ENCODE results near the gene CELA1. TPM values are rescaled to one million over a fixed set of nuclear protein-coding genes. Genes with fewer than 3 reads are reported as not detected.

Gene CELA1
- total RNA-seq, 1 experiment from 2014 or later = not detected

DNA sequence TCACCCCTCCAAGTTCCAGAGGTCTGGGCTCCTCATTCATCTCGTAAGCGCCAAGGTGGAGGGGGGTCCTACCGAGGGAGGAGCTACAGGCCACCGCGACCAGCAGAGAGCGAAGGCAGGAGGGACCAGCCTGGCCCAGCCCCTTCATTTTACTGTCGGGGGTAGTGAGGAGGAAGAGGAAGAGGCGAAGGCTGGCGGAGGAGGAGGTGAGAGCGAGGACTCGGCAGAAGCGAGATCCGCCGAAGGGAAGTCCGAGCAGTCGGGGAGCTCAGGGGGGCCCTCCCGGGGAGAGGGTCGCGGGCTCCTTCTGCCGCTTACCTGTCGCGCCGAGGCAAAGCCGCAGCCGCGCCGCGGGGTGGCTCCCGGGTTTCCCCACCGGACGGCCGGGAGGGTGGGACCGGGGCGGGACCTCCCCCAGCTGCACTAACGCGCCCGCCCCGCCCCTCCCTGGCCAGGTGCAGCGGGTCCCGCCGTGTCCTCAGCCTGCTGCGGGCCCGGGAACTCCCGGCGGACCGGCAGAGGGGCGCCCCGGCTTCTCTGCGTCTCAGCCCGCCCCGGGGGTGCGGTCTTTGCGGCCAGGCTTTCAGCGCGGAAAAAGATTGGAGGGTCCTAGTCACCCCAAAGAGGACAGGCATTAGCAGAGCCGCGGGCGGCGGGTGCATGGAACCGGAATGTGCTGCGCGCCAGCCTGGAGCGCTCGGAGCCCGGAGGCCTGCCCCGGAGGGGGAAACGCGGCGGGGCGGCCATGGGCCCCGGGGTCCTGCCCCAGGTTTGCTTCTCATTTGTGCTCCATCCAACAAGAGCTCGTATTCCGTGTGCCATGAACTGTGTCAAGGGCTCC is 45.0 kb upstream of the CELA1 start, which contains the start of gene GALNT6 (continued):
- TF ChIP-seq, protein P1, sequence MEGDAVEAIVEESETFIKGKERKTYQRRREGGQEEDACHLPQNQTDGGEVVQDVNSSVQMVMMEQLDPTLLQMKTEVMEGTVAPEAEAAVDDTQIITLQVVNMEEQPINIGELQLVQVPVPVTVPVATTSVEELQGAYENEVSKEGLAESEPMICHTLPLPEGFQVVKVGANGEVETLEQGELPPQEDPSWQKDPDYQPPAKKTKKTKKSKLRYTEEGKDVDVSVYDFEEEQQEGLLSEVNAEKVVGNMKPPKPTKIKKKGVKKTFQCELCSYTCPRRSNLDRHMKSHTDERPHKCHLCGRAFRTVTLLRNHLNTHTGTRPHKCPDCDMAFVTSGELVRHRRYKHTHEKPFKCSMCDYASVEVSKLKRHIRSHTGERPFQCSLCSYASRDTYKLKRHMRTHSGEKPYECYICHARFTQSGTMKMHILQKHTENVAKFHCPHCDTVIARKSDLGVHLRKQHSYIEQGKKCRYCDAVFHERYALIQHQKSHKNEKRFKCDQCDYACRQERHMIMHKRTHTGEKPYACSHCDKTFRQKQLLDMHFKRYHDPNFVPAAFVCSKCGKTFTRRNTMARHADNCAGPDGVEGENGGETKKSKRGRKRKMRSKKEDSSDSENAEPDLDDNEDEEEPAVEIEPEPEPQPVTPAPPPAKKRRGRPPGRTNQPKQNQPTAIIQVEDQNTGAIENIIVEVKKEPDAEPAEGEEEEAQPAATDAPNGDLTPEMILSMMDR (IDR thresholded peaks at IDR 0.05 in 2 of 3, conservative IDR thresholded peaks at IDR 0.05 in 1 of 3; ENCODE audit: borderline replicate concordance in 1 of 3, insufficient read depth in 1 of 3, low read depth in 2 of 3, low read length in 2 of 3) = no peak
- TF ChIP-seq, protein P2, sequence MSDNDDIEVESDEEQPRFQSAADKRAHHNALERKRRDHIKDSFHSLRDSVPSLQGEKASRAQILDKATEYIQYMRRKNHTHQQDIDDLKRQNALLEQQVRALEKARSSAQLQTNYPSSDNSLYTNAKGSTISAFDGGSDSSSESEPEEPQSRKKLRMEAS (IDR thresholded peaks at IDR 0.05) = peak; percentile 46; the same call in 1 of the 2 replicates
- TF ChIP-seq YY1 (IDR thresholded peaks at IDR 0.05; ENCODE audit: extremely low read depth, insufficient replicate concordance, low read depth, low read length) = no peak
- no peak for TF ChIP-seq FOSL1 (IDR thresholded peaks at IDR 0.05; ENCODE audit: low read depth)
- no peak for TF ChIP-seq CEBPB (IDR thresholded peaks at IDR 0.05; ENCODE audit: low read depth)
- TF ChIP-seq EGR1 (IDR thresholded peaks at IDR 0.05; ENCODE audit: low read depth) = no peak
- peak; percentile 45; the same call in 1 of the 2 replicates for TF ChIP-seq SIN3A (IDR thresholded peaks at IDR 0.05; ENCODE audit: low read depth)
- no peak for TF ChIP-seq SRF (IDR thresholded peaks at IDR 0.05; ENCODE audit: low read depth)
- TF ChIP-seq, protein P3, sequence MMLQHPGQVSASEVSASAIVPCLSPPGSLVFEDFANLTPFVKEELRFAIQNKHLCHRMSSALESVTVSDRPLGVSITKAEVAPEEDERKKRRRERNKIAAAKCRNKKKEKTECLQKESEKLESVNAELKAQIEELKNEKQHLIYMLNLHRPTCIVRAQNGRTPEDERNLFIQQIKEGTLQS (IDR thresholded peaks at IDR 0.05) = no peak
- no peak for TF ChIP-seq TCF7L2 (IDR thresholded peaks at IDR 0.05; ENCODE audit: borderline replicate concordance, extremely low read depth, insufficient read depth, insufficient read length)
- peak; percentile 52; the same call in 1 of the 2 replicates for TF ChIP-seq ZFX (IDR thresholded peaks at IDR 0.05)
- TF ChIP-seq ELF1 (IDR thresholded peaks at IDR 0.05; ENCODE audit: borderline replicate concordance, low read depth) = no peak
- no peak for TF ChIP-seq RAD21 (IDR thresholded peaks at IDR 0.05; ENCODE audit: low read depth)
- no peak for TF ChIP-seq JUND (IDR thresholded peaks at IDR 0.05)
